WTC11 (cell line): ENCODE data around the gene PAIP2B. TPM values are rescaled to one million over a fixed set of nuclear protein-coding genes. Genes with fewer than 3 reads are reported as not detected.

ENCODE experiments used
- ATAC-seq: fragments of 200-7000 bp; cut with Tn5 transposase; 2 replicates; pipeline ENCODE4 v1.10.0; 2021; ENCODE audit warnings: mild to moderate bottlenecking, moderate library complexity
- CTCF ChIA-PET: fragments of 300-600 bp; sonication (Branson Sonifier 250); formaldehyde crosslinking; loops from one replicate; lab custom pipeline; 2021; ENCODE audit warnings: antibody characterized with exemption; lab: Charles Lee
- POLR2A ChIA-PET: fragments of 350-600 bp; sonication (Branson Sonifier 250); formaldehyde crosslinking; loops from one replicate; lab custom pipeline; 2021; ENCODE audit warnings: antibody characterized with exemption; lab: Charles Lee
- DNase-seq: peaks from one replicate; pipeline ENCODE4 v3.0.0; 2021; ENCODE audit warnings: low spot score
- H3K27ac Mint-ChIP-seq: 2 replicates; pipeline ENCODE4 v1.8.0; 2021; ENCODE audit warnings: mixed read lengths
- H3K27me3 Mint-ChIP-seq: 2 replicates; pipeline ENCODE4 v1.8.0; 2021; ENCODE audit warnings: low read depth, mild to moderate bottlenecking, moderate library complexity, mixed read lengths
- H3K36me3 Mint-ChIP-seq: 2 replicates; pipeline ENCODE4 v1.8.0; 2021; ENCODE audit warnings: mixed read lengths
- H3K4me1 Mint-ChIP-seq: 2 replicates; pipeline ENCODE4 v1.8.0; 2022; ENCODE audit warnings: mixed read lengths
- H3K4me3 Mint-ChIP-seq: 2 replicates; pipeline ENCODE4 v1.8.0; 2021; ENCODE audit warnings: mild to moderate bottlenecking, moderate library complexity, mixed read lengths
- H3K9me3 Mint-ChIP-seq: 2 replicates; pipeline ENCODE4 v1.8.0; 2021; ENCODE audit warnings: mixed read lengths
- AR ChIP-seq: fragments of 250-450 bp; sonication (Bioruptor Pico); IDR thresholded peaks from 2 replicates; pipeline ENCODE4 v1.9.0; 2021; ENCODE audit warnings: mild to moderate bottlenecking
- ATF3 ChIP-seq: sonication (generic); formaldehyde crosslinking; conservative IDR thresholded peaks from 2 replicates; pipeline ENCODE4 v1.8.1; 2022; ENCODE audit warnings: mild to moderate bottlenecking, missing genetic modification reagents
- E2F4 ChIP-seq: sonication (generic); formaldehyde crosslinking; IDR thresholded peaks from 2 replicates; pipeline ENCODE4 v1.8.1; 2022; ENCODE audit warnings: low read depth, mild to moderate bottlenecking, moderate library complexity, missing genetic modification reagents, borderline replicate concordance
- FOXK1 ChIP-seq: sonication (generic); formaldehyde crosslinking; IDR thresholded peaks from 2 replicates; pipeline ENCODE4 v1.8.0; 2022; ENCODE audit warnings: mild to moderate bottlenecking, moderate library complexity, missing genetic modification reagents
- GTF2I ChIP-seq: fragments of 250-450 bp; sonication (Bioruptor Pico); conservative IDR thresholded peaks from 2 replicates; pipeline ENCODE4 v1.4.0; 2021; ENCODE audit warnings: mild to moderate bottlenecking
- JUN ChIP-seq: sonication (generic); formaldehyde crosslinking; IDR thresholded peaks from 2 replicates; pipeline ENCODE4 v1.8.0; 2023; ENCODE audit warnings: mild to moderate bottlenecking, missing genetic modification reagents
- NFE2L1 ChIP-seq: sonication (generic); formaldehyde crosslinking; IDR thresholded peaks from 2 replicates; pipeline ENCODE4 v1.8.1; 2023; ENCODE audit warnings: missing genetic modification reagents
- NFYB ChIP-seq: sonication (generic); formaldehyde crosslinking; conservative IDR thresholded peaks from 2 replicates; pipeline ENCODE4 v1.8.0; 2022; ENCODE audit warnings: low read depth, missing genetic modification reagents
- NR1H2 ChIP-seq: sonication (generic); formaldehyde crosslinking; IDR thresholded peaks from 2 replicates; pipeline ENCODE4 v1.9.0; 2021; ENCODE audit warnings: mild to moderate bottlenecking, moderate library complexity, missing genetic modification reagents
- NR3C1 ChIP-seq: sonication (generic); formaldehyde crosslinking; conservative IDR thresholded peaks from 2 replicates; pipeline ENCODE4 v1.8.1; 2023; ENCODE audit warnings: low read depth, mild to moderate bottlenecking, missing genetic modification reagents
- PREB ChIP-seq: sonication (generic); formaldehyde crosslinking; IDR thresholded peaks from 2 replicates; pipeline ENCODE4 v1.8.1; 2022; ENCODE audit warnings: mild to moderate bottlenecking, missing genetic modification reagents, moderate library complexity, borderline replicate concordance
- SMAD3 ChIP-seq: sonication (generic); formaldehyde crosslinking; IDR thresholded peaks from 2 replicates; pipeline ENCODE4 v1.8.0; 2022; ENCODE audit warnings: missing genetic modification reagents, mild to moderate bottlenecking, borderline replicate concordance
- STAT6 ChIP-seq: sonication (generic); formaldehyde crosslinking; conservative IDR thresholded peaks from 2 replicates; pipeline ENCODE4 v1.8.1; 2023; ENCODE audit warnings: mild to moderate bottlenecking, low read depth, missing genetic modification reagents, moderate library complexity
- TEAD1 ChIP-seq: sonication (generic); formaldehyde crosslinking; IDR thresholded peaks from 2 replicates; pipeline ENCODE4 v1.8.0; 2022; ENCODE audit warnings: mild to moderate bottlenecking, missing genetic modification reagents
- TEAD4 ChIP-seq: sonication (generic); formaldehyde crosslinking; IDR thresholded peaks from 2 replicates; pipeline ENCODE4 v1.8.0; 2022; ENCODE audit warnings: mild to moderate bottlenecking, missing genetic modification reagents
- TP53 ChIP-seq: sonication (generic); formaldehyde crosslinking; IDR thresholded peaks from 2 replicates; pipeline ENCODE4 v1.8.1; 2023; ENCODE audit warnings: mild to moderate bottlenecking, missing genetic modification reagents
- USF2 ChIP-seq: sonication (generic); formaldehyde crosslinking; IDR thresholded peaks from 2 replicates; pipeline ENCODE4 v1.8.1; 2023; ENCODE audit warnings: mild to moderate bottlenecking, missing genetic modification reagents, moderate library complexity
- ZNF232 ChIP-seq: sonication (generic); formaldehyde crosslinking; IDR thresholded peaks from 2 replicates; pipeline ENCODE4 v1.8.0; 2022; ENCODE audit warnings: mild to moderate bottlenecking, missing genetic modification reagents
- ZNF416 ChIP-seq: fragments of 250-450 bp; sonication (Bioruptor Pico); IDR thresholded peaks from 2 replicates; pipeline ENCODE4 v1.9.0; 2021; ENCODE audit warnings: mild to moderate bottlenecking, inconsistent platforms
- ZSCAN18 ChIP-seq: fragments of 250-450 bp; sonication (Bioruptor Pico); IDR thresholded peaks from 2 replicates; pipeline ENCODE4 v2.1.2; 2022; ENCODE audit warnings: mild to moderate bottlenecking, moderate library complexity
- total RNA-seq: library from RNA; stranded (reverse); gene quantifications from 3 replicates; pipeline ENCODE4 v1.2.3, GENCODE V29; 2021

Gene PAIP2B
- total RNA-seq, 1 experiment from 2014 or later, result 19.3 TPM

- H3K27ac Mint-ChIP-seq, result no peak overlapping the region
Measured at GRCh38 chr2:71156573-71156972, 70.3 kb downstream of the PAIP2B start.

More at GRCh38 chr2:71156573-71156972, 70.3 kb downstream of the PAIP2B start:
- CTCF ChIA-PET, result interaction anchor here (0.5 to 3.2 kb wide), 27 partner anchors 10 to 354 kb away, joined by 3 to 35 read pairs (median 5); partner anchors contain the start of genes NAGK, PAIP2B and ZNF638
- TF ChIP-seq ZNF232 (CRISPR knock-in tag) (no peak), ZNF416 (no peak), TEAD1 (CRISPR knock-in tag) (no peak), E2F4 (CRISPR knock-in tag) (no peak), AR (CRISPR knock-in tag) (no peak), NR3C1 (CRISPR knock-in tag) (no peak), NFYB (CRISPR knock-in tag) (no peak), STAT6 (CRISPR knock-in tag) (no peak), TP53 (CRISPR knock-in tag) (no peak), NR1H2 (no peak), PREB (CRISPR knock-in tag) (no peak), TEAD4 (CRISPR knock-in tag) (no peak), USF2 (CRISPR knock-in tag) (no peak), ZSCAN18 (CRISPR knock-in tag) (no peak), FOXK1 (CRISPR knock-in tag) (no peak), SMAD3 (CRISPR knock-in tag) (no peak), ATF3 (CRISPR knock-in tag) (no peak), GTF2I (CRISPR knock-in tag) (no peak), NFE2L1 (no peak), JUN (CRISPR knock-in tag) (no peak)
- Mint-ChIP-seq H3K9me3 (no peaks in the 10 kb centered on the region), H3K36me3 (no peaks in the 10 kb centered on the region), H3K4me1 (peaks cover 14% of the 10 kb centered on the region), H3K27me3 (no peaks in the 10 kb centered on the region; the same call in 1 of the 2 replicates), H3K4me3 (no peak overlapping the region)
- ATAC-seq (peak; percentile 29), DNase-seq (peak; percentile 30)
- POLR2A ChIA-PET, result interaction anchor here (1.5 kb wide), 1 partner anchor 71 kb away, joined by 4 read pairs; the partner anchor contains the start of gene PAIP2B
